Loucy (cell line): ENCODE results near the gene WFIKKN1.

Experiments
- EZH2phosphoT487 ChIP-seq: fragments of 200-600 bp; IDR thresholded peaks from 2 replicates; pipeline ENCODE4 v1.6.1; 2018; ENCODE audit warnings: antibody characterized with exemption, mild to moderate bottlenecking, moderate library complexity, borderline replicate concordance
- TF ChIP-seq, protein P1 (sequence below): fragments of 200-600 bp; sonication (generic); conservative IDR thresholded peaks from 2 replicates; pipeline ENCODE4 v1.5.1; 2014; ENCODE audit warnings: mild to moderate bottlenecking, antibody characterized with exemption, low read length

GRCh38 chr16:603933-604332 is 26.9 kb upstream of the WFIKKN1 start:
- TF ChIP-seq, protein P1, sequence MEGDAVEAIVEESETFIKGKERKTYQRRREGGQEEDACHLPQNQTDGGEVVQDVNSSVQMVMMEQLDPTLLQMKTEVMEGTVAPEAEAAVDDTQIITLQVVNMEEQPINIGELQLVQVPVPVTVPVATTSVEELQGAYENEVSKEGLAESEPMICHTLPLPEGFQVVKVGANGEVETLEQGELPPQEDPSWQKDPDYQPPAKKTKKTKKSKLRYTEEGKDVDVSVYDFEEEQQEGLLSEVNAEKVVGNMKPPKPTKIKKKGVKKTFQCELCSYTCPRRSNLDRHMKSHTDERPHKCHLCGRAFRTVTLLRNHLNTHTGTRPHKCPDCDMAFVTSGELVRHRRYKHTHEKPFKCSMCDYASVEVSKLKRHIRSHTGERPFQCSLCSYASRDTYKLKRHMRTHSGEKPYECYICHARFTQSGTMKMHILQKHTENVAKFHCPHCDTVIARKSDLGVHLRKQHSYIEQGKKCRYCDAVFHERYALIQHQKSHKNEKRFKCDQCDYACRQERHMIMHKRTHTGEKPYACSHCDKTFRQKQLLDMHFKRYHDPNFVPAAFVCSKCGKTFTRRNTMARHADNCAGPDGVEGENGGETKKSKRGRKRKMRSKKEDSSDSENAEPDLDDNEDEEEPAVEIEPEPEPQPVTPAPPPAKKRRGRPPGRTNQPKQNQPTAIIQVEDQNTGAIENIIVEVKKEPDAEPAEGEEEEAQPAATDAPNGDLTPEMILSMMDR = no peak
- TF ChIP-seq EZH2phosphoT487 = no peak
